ENCODE data around the gene TTC7B.

The TTC7B gene

GRCh38 chr14:90567991-90568390 is 248.2 kb downstream of the TTC7B start:
- no peak for DNase-seq (ENCODE audit: low read depth in 1 of 2, low spot score in 1 of 2)
- TF ChIP-seq SPI1 (IDR thresholded peaks at IDR 0.05; ENCODE audit: borderline replicate concordance, low read depth) (no peak), POLR2AphosphoS5 (IDR thresholded peaks at IDR 0.05; ENCODE audit: low read depth) (no peak), GABPA (IDR thresholded peaks at IDR 0.05; ENCODE audit: low read depth) (no peak), REST (IDR thresholded peaks at IDR 0.05; ENCODE audit: insufficient replicate concordance, low read depth) (no peak)
- H3K27ac ChIP-seq (replicated peaks), result no peak overlapping the region
- no peak overlapping the region for H3K4me3 ChIP-seq (replicated peaks; ENCODE audit: insufficient read depth, low read length)
- H3K27me3 ChIP-seq (ENCODE audit: insufficient read depth, poor library complexity, severe bottlenecking), result no peaks in the 10 kb centered on the region

DNA sequence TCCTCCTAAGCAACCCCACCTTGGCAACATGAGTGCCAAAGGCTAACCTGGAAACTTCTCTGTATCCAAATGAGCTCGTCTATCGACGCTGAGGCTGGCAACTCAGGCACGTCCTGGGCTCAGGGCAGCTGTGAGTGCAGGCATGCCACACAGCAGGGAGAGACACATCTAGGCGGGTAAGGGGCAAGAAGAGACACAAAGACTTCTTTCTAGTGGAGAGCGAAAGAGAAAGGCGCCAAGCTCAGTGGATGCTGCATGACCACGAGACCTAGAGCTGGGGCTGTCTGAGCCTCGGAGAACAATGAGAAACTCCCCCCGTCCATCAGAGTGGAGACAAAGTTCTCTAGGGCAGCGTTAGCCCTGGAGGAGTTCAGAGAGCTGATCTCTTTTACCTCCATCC is 249.0 kb downstream of the TTC7B start:
- no peak overlapping the region for H3K27ac ChIP-seq (replicated peaks)
- H3K27me3 ChIP-seq (ENCODE audit: insufficient read depth, poor library complexity, severe bottlenecking), result peaks cover 2% of the 10 kb centered on the region
- no peak overlapping the region for H3K4me3 ChIP-seq (replicated peaks; ENCODE audit: insufficient read depth, low read length)
- TF ChIP-seq CTCF (IDR thresholded peaks at IDR 0.05; ENCODE audit: insufficient read depth, low read length), result no peak
- no peak for TF ChIP-seq POLR2AphosphoS5 (IDR thresholded peaks at IDR 0.05; ENCODE audit: low read depth)
- TF ChIP-seq REST (IDR thresholded peaks at IDR 0.05; ENCODE audit: insufficient replicate concordance, low read depth), result no peak
- no peak for TF ChIP-seq SPI1 (IDR thresholded peaks at IDR 0.05; ENCODE audit: borderline replicate concordance, low read depth)
- no peak for TF ChIP-seq GABPA (IDR thresholded peaks at IDR 0.05; ENCODE audit: low read depth)
- no peak for DNase-seq (ENCODE audit: low read depth in 1 of 2, low spot score in 1 of 2)

DNA sequence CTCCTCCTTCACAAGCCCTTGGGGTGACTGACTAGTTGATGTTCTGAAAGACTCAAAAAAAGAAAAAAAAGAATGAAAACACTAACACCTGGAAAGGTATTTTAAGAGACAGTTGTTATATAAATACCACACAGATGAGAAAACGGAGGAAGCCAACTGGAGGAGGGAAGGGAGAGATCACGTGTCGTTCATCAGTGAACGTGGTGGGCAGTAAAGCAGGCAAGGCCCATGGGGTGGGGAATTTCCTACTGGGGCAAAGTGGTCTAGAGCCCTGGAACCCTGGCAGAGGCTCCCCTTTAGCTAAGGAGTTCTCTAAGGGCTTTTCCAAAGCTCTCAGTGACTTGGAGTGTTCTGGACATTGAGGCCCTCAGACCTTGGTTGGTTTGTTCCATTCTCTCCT is 249.7 kb downstream of the TTC7B start:
- no peak for DNase-seq (ENCODE audit: low read depth in 1 of 2, low spot score in 1 of 2)
- H3K27me3 ChIP-seq (ENCODE audit: insufficient read depth, poor library complexity, severe bottlenecking), result peaks cover 6% of the 10 kb centered on the region
- no peak overlapping the region for H3K4me3 ChIP-seq (replicated peaks; ENCODE audit: insufficient read depth, low read length)
- TF ChIP-seq GABPA (IDR thresholded peaks at IDR 0.05; ENCODE audit: low read depth) (no peak), REST (IDR thresholded peaks at IDR 0.05; ENCODE audit: insufficient replicate concordance, low read depth) (no peak), POLR2AphosphoS5 (IDR thresholded peaks at IDR 0.05; ENCODE audit: low read depth) (no peak), SPI1 (IDR thresholded peaks at IDR 0.05; ENCODE audit: borderline replicate concordance, low read depth) (no peak), CTCF (IDR thresholded peaks at IDR 0.05; ENCODE audit: insufficient read depth, low read length) (no peak)
- no peak overlapping the region for H3K27ac ChIP-seq (replicated peaks)

All from HL-60 (cell line).